ENCODE data around the gene TYRO3. TPM values are rescaled to one million over a fixed set of nuclear protein-coding genes. Genes with fewer than 3 reads are reported as not detected.
"Not testable (repeated sequence)": the region's sequence is repeated elsewhere in the genome, so short reads cannot be mapped to it uniquely, and the experiment has no call there.

The TYRO3 gene
- total RNA-seq, 2 donors from 2014 or later = 1.7 to 2.7 TPM

DNA sequence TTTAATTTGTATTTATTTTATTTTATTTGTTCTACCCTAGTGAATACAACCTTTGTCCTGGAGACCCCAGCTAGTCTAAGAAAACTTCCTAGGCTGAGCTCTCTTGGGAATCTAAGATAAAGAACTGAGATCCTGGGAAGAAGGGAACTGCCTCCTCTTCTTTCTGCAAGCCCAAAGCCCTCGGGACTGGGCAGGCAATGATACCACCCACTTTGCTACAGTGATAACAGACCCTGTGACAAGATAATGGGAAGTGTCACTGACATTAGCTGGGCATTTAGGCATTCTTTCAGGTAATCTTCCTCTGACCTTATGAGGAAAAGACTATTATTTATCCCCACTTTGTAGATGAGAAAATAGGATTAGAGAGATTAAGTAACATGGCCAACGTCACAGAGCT is 15.1 kb downstream of the TYRO3 start:
- ATAC-seq (replicated peaks) = no peak
- no peak overlapping the region for H3K27ac Mint-ChIP-seq
- no peaks in the 10 kb centered on the region for H3K4me1 Mint-ChIP-seq
- H3K27me3 Mint-ChIP-seq = no peaks in the 10 kb centered on the region
- H3K36me3 Mint-ChIP-seq (ENCODE audit: low read depth) = no peaks in the 10 kb centered on the region
- H3K4me3 Mint-ChIP-seq = no peak overlapping the region
- no peaks in the 10 kb centered on the region for H3K9me3 Mint-ChIP-seq

DNA sequence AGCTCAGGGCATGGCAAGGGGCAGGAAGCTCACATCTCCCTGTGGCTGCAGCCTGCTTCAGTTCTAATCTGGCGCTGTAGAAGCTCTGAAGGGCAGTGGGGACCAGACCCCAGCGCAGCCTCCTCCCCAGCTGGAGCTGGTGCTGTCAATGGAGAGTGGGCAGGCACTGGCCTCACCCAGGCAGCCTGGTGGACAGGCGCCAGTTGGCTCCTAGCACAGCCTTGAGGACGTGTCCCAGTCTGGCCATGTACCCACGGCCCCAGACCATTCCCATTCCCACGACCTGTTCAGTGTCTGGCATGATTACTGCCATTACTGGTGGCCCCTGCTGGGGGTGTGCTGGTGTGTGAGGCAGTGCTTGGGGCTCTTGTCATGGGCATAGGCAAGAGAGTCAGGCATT is 16.3 kb downstream of the TYRO3 start:
- Mint-ChIP-seq H3K36me3 (ENCODE audit: low read depth) (no peaks in the 10 kb centered on the region), H3K27me3 (no peaks in the 10 kb centered on the region), H3K27ac (no peak overlapping the region), H3K4me1 (no peaks in the 10 kb centered on the region), H3K9me3 (no peaks in the 10 kb centered on the region), H3K4me3 (no peak overlapping the region)
- no peak for ATAC-seq (replicated peaks)

DNA sequence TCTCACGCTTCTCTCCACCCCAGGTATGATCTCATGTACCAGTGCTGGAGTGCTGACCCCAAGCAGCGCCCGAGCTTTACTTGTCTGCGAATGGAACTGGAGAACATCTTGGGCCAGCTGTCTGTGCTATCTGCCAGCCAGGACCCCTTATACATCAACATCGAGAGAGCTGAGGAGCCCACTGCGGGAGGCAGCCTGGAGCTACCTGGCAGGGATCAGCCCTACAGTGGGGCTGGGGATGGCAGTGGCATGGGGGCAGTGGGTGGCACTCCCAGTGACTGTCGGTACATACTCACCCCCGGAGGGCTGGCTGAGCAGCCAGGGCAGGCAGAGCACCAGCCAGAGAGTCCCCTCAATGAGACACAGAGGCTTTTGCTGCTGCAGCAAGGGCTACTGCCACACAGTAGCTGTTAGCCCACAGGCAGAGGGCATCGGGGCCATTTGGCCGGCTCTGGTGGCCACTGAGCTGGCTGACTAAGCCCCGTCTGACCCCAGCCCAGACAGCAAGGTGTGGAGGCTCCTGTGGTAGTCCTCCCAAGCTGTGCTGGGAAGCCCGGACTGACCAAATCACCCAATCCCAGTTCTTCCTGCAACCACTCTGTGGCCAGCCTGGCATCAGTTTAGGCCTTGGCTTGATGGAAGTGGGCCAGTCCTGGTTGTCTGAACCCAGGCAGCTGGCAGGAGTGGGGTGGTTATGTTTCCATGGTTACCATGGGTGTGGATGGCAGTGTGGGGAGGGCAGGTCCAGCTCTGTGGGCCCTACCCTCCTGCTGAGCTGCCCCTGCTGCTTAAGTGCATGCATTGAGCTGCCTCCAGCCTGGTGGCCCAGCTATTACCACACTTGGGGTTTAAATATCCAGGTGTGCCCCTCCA is 19.1 kb downstream of the TYRO3 start:
- no peaks in the 10 kb centered on the region for H3K36me3 Mint-ChIP-seq (ENCODE audit: low read depth)
- H3K27ac Mint-ChIP-seq = no peak overlapping the region
- no peak overlapping the region for H3K4me3 Mint-ChIP-seq
- no peak for ATAC-seq (replicated peaks)
- no peaks in the 10 kb centered on the region for H3K4me1 Mint-ChIP-seq
- no peaks in the 10 kb centered on the region for H3K9me3 Mint-ChIP-seq
- H3K27me3 Mint-ChIP-seq = peaks cover 3% of the 10 kb centered on the region

DNA sequence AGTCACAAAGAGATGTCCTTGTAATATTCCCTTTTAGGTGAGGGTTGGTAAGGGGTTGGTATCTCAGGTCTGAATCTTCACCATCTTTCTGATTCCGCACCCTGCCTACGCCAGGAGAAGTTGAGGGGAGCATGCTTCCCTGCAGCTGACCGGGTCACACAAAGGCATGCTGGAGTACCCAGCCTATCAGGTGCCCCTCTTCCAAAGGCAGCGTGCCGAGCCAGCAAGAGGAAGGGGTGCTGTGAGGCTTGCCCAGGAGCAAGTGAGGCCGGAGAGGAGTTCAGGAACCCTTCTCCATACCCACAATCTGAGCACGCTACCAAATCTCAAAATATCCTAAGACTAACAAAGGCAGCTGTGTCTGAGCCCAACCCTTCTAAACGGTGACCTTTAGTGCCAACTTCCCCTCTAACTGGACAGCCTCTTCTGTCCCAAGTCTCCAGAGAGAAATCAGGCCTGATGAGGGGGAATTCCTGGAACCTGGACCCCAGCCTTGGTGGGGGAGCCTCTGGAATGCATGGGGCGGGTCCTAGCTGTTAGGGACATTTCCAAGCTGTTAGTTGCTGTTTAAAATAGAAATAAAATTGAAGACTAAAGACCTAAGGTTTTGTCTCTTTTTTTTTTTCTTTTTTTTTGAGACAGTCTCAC is 19.8 kb downstream of the TYRO3 start:
- Mint-ChIP-seq H3K4me3 (no peak overlapping the region), H3K27ac (no peak overlapping the region), H3K27me3 (peaks cover 9% of the 10 kb centered on the region), H3K36me3 (ENCODE audit: low read depth) (no peaks in the 10 kb centered on the region), H3K9me3 (no peaks in the 10 kb centered on the region), H3K4me1 (no peaks in the 10 kb centered on the region)
- no peak for ATAC-seq (replicated peaks)

DNA sequence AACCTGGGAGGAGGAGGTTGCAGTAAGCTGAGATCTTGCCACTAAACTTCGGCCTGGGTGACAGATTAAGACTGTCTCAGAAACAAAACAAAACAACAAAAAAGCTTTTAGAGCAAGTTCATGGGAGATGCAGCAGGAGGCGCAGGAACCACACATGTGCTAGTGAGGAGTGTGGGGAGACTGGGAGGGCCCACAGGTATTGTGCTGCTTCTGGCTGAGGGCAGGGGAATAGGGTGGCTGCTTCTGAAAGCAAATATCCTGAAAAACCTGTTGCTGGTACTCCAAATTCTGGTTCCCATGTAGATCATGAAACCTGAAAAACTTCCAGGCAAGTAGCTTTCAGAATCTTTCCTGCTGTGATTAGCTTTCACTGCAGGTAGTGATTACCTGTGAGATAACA is 22.1 kb downstream of the TYRO3 start:
- no peak overlapping the region for H3K27ac Mint-ChIP-seq
- H3K36me3 Mint-ChIP-seq (ENCODE audit: low read depth) = no peaks in the 10 kb centered on the region
- H3K9me3 Mint-ChIP-seq = no peaks in the 10 kb centered on the region
- no peak overlapping the region for H3K4me3 Mint-ChIP-seq
- peaks cover 17% of the 10 kb centered on the region for H3K27me3 Mint-ChIP-seq
- H3K4me1 Mint-ChIP-seq = peaks cover 5% of the 10 kb centered on the region
- ATAC-seq (replicated peaks) = no peak

DNA sequence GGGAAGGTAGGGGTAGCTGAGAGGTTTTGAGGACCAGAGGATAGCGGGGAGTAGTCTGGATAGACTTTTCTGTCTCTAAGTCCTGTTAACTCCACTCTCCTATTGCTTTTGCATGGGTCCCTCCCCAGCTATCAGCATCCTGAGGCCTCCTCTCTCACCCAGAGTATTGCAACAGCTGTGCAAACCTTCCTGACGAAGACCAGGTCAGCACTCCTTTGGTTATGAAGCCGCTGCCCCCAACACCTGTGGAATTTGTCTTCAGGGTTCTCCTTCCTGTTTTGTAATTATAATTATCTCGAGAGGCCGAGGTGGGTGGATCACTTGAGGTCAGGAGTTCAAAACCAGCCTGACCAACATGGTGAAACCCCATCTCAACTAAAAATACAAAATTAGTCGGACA is 24.8 kb downstream of the TYRO3 start:
- Mint-ChIP-seq H3K27ac (no peak overlapping the region), H3K36me3 (ENCODE audit: low read depth) (no peaks in the 10 kb centered on the region), H3K4me1 (peaks cover 5% of the 10 kb centered on the region), H3K27me3 (peaks cover 25% of the 10 kb centered on the region), H3K9me3 (no peaks in the 10 kb centered on the region), H3K4me3 (no peak overlapping the region)
- no peak for ATAC-seq (replicated peaks)

DNA sequence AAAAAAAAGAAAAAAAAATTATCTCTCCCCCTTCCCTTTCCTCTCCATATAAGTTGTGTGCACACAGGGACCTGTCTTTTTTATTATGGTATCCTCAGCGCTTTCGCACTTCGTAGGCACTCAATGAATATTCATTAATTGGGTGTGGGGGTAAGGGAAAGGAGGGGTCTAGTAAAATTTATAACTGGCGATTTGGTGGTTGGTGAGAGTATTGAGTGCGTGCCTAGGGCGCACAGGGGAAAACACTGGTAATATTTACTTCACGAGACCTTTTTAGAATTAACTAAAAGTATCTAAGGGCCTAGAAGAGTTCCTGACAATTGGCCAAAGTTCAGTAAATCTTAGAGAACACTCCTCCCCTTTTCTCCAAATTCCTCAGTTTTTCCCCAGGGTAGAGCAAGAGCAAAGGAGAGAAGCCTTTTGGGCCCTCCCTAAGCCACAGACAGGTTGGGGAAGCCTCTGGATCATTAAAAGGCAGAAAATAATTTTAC is 25.7 kb downstream of the TYRO3 start:
- Mint-ChIP-seq H3K9me3 (no peaks in the 10 kb centered on the region), H3K27ac (no peak overlapping the region), H3K36me3 (ENCODE audit: low read depth) (no peaks in the 10 kb centered on the region), H3K4me1 (peaks cover 5% of the 10 kb centered on the region), H3K27me3 (peaks cover 25% of the 10 kb centered on the region), H3K4me3 (peak overlapping the region; percentile 65)
- no peak for ATAC-seq (replicated peaks)

DNA sequence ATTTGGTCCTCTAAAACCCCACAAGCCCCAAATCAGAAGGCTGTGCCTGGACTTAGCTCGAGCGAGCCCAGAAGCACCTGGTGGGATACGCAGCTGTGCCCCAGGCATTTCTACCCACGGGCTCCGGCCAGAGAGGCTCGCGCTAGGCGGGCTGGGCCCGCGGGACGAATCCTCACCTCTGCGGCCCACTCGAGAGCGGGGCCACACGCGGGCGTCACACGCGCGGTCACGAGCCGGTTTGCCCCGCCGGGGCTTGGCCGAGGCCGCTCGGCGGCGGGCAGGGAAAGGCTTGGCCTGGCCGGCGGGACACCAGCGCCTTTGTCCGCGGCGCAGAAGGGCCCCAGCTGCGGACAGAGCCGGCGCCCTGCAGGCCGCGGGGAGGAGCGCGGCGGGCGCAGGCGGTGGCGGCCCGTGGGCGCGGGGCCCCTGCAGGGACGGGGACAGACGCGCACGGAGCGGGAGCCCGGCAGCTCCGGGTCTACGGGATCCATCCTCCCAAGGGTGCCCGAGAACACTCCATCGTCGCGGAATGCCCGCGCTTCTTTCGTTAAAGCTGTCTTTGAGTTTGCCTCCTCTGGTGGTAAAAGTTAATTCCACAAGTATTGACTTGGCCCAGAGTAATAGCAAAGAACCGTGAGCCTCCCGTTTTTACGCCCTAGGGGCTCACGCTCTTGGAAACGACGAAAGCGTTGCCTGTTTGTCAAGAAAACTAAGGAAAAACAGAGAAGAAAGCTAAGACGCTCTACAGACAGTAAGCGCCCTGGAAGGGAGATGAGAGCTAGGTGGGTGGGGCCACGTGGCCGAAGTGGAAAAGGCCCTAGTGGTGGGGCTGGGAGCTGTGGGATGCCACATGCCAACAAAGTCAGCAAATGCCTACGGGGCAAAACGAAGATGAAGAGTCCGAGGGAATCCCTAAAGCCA is 26.4 kb downstream of the TYRO3 start:
- Mint-ChIP-seq H3K27me3 (peaks cover 25% of the 10 kb centered on the region), H3K9me3 (no peaks in the 10 kb centered on the region), H3K36me3 (ENCODE audit: low read depth) (no peaks in the 10 kb centered on the region), H3K4me3 (peak overlapping the region; percentile 74), H3K27ac (no peak overlapping the region), H3K4me1 (peaks cover 5% of the 10 kb centered on the region)
- ATAC-seq (replicated peaks) = peak; percentile 87

DNA sequence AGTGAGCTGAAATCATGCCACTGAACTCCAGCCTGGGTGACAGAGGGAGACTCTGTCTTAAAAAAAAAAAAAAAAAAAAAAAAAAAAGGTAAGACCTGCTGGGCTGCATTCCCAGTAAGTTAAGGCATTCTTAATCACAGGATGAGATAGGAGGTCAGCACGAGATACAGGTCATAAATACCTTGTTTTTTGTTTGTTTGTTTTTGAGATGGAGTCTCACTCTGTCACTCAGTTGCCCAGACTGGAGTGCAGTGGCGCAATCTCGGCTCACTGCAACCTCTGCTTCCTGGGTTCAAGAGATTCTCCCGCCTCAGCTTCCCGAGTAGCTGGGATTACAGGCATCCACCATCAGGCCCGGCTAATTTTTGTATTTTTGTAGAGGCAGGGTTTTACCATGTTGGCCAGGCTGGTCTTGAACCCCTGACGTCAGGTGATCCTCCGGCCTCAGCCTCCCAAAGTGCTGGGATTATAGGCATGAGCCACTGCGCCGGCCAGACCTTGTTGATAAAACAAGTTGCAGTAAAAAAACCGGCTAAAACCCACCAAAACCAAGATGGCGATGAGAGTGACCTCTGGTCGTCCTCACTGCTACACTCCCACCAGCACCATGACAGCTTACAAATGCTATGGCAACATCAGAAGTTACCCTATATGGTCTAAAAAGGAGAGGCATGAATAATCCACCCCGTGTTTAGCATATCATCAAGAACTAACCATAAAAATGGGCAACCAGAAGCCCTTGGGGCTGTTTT is 27.7 kb downstream of the TYRO3 start:
- H3K36me3 Mint-ChIP-seq (ENCODE audit: low read depth); H3K9me3 Mint-ChIP-seq; ATAC-seq (replicated peaks); H3K4me1 Mint-ChIP-seq; H3K4me3 Mint-ChIP-seq; H3K27ac Mint-ChIP-seq: not testable (repeated sequence)
- H3K27me3 Mint-ChIP-seq = peaks cover 25% of the 10 kb centered on the region

DNA sequence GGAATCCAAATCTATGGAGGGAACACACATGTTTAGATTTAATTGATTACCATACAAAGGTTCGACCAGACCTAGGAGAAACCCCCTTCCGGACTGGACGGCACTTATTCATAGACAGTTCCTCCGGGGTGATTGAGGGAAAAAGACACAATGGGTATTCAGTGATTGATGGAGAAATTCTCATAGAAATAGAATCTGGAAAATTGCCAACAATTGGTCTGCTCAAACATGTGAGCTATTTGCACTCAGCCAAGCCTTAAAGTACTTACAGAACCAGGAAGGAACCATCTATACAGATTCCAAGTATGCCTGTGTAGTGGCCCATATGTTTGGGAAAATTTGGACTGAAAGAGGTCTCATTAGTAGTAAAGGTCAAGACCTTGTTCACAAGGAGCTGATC is 30.0 kb downstream of the TYRO3 start:
- ATAC-seq (replicated peaks); H3K27ac Mint-ChIP-seq; H3K4me1 Mint-ChIP-seq; H3K36me3 Mint-ChIP-seq (ENCODE audit: low read depth); H3K9me3 Mint-ChIP-seq; H3K4me3 Mint-ChIP-seq: not testable (repeated sequence)
- peaks cover 16% of the 10 kb centered on the region for H3K27me3 Mint-ChIP-seq

DNA sequence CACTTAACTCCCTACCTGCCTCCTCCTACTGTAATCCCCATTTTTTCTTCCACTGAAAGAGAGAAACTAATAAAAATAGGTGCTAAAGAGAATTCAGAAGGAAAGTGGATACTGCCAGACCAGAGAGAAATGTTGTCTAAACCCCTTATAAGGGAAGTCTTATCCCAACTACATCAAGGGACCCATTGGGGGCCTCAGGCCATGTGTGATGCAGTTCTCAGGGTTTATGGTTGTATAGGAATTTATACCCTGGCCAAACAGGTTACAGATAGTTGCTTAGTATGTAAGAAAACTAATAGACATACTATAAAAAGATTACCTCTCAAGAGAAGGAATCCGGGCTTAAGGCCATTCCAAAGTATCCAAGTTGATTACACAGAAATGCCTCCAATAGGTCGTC is 30.6 kb downstream of the TYRO3 start:
- H3K36me3 Mint-ChIP-seq (ENCODE audit: low read depth); H3K4me3 Mint-ChIP-seq; ATAC-seq (replicated peaks); H3K27ac Mint-ChIP-seq; H3K9me3 Mint-ChIP-seq; H3K4me1 Mint-ChIP-seq: not testable (repeated sequence)
- H3K27me3 Mint-ChIP-seq = peaks cover 15% of the 10 kb centered on the region

DNA sequence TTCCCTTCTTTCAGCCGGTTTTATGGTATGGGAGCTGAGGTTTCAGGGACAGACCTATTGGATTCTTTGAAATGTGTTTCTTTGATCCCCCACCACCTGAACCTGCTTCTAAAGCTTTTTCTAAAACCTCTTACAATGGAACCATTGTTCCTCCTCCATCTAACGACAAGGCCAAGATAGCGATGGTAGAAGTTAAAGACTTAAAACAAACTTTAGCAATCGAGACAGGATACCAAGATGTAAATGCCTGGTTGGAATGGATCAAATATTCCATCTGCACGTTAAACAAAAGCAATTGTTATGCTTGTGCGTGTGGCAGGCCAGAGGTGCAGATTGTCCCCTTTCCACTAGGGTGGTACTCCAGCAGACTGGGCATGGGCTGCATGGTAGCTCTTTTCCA is 32.2 kb downstream of the TYRO3 start:
- not testable (repeated sequence) for ATAC-seq (replicated peaks); H3K9me3 Mint-ChIP-seq; H3K27ac Mint-ChIP-seq; H3K27me3 Mint-ChIP-seq; H3K4me1 Mint-ChIP-seq; H3K4me3 Mint-ChIP-seq; H3K36me3 Mint-ChIP-seq (ENCODE audit: low read depth)

DNA sequence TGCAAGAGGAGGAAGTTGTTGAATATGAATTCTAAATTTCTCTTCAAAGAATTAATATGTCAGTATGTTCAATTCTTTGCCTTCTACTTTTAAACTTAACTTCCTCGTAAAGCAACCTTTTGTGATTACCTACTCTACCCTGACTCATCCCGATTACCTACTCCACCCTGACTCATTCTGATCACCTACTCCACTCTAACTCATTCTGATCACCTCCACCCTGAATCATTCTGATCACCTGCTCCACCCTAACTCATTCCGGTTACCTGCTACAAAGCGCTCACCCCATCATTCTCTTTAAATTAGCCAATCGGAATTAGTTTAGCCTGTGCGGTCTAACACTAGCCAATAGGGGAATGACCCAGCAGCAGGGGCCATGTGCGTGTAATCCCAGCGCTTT is 33.7 kb downstream of the TYRO3 start:
- not testable (repeated sequence) for H3K36me3 Mint-ChIP-seq (ENCODE audit: low read depth); H3K9me3 Mint-ChIP-seq; H3K4me1 Mint-ChIP-seq; H3K27ac Mint-ChIP-seq; H3K4me3 Mint-ChIP-seq; H3K27me3 Mint-ChIP-seq; ATAC-seq (replicated peaks)

Measured in activated T-helper 17 cell treated with anti-CD3 and anti-CD28 coated beads, Interleukin-2, amount 50 U/mL, for 72 hours (primary cell).